GM18517 (cell line): ENCODE results near the gene UBE2L6.

Experiments
- ATAC-seq: cut with Tn5 transposase; IDR thresholded peaks from one replicate; pipeline ENCODE4 v1.9.1; 2021; ENCODE audit warnings: mild to moderate bottlenecking, moderate library complexity; ENCODE audit not compliant: unreplicated experiment

The UBE2L6 gene

DNA sequence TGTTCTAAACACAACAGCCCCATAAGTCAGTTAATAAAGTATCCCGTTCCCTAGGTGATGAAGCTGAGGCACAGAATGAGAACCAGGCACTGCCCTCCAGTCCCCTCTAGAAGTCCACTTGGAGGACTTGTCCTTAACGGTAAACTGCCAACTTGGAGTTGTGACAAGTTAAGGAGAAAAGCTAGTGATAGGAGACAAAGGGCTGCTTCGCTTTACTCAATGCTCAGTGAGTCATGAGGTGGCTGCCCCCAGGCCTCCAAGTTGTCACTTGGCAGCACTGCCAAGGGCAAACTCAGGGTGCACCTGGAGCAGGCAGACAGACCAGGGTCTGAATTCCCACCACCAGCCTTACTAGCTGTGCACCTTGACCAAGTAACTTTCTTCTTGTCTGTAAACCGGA, 65.5 kb downstream of the UBE2L6 start:
- no peak for ATAC-seq
